Neural cell (in vitro differentiated cells): ENCODE data around the gene MIS12.

Experiments used
- RAD21 ChIP-seq: fragments of 450-650 bp; conservative IDR thresholded peaks from 2 replicates; pipeline ENCODE4 v1.6.1; 2014; ENCODE audit warnings: antibody characterized with exemption, mild to moderate bottlenecking, moderate library complexity
- TF ChIP-seq, protein P1 (sequence below): fragments of 450-650 bp; IDR thresholded peaks from 2 replicates; pipeline ENCODE4 v1.5.1; 2014; ENCODE audit warnings: antibody characterized with exemption, mild to moderate bottlenecking, moderate library complexity; ENCODE audit not compliant: poor library complexity, severe bottlenecking

DNA sequence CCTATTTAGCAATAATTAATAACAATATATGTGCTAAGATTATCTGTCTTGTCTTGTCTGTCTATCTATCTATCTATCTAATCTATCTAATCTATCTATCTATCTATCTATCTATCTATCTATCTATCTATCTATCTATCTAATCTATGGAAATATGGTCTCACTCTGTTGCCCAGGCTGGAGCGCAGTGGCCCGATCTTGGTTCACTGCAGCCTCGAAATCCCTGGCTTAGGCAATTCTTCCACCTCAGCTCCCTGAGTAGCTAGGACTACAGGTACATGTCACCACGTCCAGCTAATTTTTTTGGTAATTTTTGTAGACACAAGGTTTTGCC, 44.7 kb downstream of the MIS12 start:
- no peak for TF ChIP-seq RAD21
- TF ChIP-seq, protein P1, sequence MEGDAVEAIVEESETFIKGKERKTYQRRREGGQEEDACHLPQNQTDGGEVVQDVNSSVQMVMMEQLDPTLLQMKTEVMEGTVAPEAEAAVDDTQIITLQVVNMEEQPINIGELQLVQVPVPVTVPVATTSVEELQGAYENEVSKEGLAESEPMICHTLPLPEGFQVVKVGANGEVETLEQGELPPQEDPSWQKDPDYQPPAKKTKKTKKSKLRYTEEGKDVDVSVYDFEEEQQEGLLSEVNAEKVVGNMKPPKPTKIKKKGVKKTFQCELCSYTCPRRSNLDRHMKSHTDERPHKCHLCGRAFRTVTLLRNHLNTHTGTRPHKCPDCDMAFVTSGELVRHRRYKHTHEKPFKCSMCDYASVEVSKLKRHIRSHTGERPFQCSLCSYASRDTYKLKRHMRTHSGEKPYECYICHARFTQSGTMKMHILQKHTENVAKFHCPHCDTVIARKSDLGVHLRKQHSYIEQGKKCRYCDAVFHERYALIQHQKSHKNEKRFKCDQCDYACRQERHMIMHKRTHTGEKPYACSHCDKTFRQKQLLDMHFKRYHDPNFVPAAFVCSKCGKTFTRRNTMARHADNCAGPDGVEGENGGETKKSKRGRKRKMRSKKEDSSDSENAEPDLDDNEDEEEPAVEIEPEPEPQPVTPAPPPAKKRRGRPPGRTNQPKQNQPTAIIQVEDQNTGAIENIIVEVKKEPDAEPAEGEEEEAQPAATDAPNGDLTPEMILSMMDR, result no peak
